Stimulated activated CD4-positive, alpha-beta T cell treated with anti-CD3 and anti-CD28 coated beads, Interleukin-12 subunit alpha, Interleukin-12 subunit beta, amount 100 ng/mL, for 4 hours (primary cell): ENCODE results near the gene MRM3.
"Not testable (repeated sequence)": the region's sequence is repeated elsewhere in the genome, so short reads cannot be mapped to it uniquely, and the experiment has no call there.

Experiments used
- DNase-seq: peaks from one replicate; pipeline ENCODE4 v3.0.0-alpha.2; 2020

MRM3 gene

DNA sequence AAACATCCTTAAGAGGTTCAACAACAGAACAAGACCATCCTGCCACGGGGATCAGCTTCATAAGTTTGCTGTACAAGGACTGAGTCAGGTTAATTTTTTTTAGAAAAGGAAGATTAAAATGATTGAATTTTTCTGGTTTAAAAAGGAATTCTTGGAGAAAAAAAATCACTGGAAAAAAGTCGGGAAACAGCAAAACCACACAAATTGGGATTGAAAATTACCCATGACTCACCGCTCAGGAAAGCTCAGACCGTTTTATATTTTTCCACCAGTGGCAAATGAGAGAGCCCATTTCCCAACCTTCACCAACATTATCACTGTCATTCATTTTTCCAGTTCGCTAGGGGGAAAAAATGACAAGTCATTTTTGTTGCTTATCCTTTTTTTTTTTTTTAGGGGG, 46.6 kb downstream of the MRM3 start:
- DNase-seq: no peak

DNA sequence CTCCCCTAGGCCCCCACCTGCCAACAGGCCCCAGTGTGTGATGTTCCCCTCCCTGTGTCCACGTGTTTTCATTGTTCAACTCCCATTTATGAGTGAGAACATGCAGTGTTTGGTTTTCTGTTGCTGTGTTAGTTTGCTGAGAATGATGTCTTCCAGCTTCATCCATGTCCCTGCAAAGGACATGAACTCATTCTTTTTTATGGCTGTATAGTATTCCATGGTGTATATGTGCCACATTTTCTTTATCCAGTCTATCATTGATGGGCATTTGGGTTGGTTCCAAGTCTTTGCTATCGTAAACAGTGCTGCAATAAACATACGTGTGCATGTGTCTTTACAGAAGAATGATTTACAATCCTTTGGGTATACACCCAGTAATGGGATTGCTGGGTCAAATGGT, 47.5 kb downstream of the MRM3 start:
- DNase-seq: not testable (repeated sequence)

DNA sequence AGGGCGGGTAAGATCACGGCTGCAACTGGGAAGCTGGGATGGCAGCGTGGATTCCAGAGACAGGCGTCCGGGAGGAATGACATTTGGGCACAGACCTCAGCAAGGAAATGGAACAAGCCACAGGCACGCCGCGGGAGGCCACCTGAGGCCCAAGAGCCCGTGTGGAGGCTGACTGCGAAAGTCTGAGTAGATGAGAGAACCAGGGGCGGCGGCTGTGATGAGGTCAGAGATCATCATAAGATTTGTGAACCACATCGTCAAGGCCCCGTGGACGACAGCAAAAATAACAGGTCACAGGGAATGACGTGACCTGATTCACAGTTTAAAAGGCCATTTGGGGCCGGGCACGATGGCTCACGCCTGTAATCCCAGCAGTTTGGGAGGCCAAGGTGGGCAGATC, 48.2 kb downstream of the MRM3 start:
- no peak for DNase-seq

DNA sequence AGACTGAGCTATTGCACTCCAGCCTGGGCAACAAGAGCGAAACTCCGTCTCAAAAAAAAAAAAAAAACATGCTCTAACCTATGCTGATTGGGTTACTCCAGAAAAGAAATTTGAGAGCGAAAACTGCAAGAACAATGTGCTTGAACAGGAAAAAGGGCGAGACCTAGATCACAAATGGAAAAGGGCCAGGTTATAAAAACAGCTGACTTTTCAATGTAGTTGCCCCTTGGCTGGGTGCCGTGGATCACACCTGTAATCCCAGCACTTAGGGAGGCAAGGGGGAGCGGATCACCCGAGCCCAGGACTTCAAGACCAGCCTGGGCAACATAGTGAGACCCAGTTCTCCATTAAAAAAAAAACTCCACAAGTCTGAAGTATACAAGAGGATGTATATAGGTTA, 48.8 kb downstream of the MRM3 start:
- no peak for DNase-seq

DNA sequence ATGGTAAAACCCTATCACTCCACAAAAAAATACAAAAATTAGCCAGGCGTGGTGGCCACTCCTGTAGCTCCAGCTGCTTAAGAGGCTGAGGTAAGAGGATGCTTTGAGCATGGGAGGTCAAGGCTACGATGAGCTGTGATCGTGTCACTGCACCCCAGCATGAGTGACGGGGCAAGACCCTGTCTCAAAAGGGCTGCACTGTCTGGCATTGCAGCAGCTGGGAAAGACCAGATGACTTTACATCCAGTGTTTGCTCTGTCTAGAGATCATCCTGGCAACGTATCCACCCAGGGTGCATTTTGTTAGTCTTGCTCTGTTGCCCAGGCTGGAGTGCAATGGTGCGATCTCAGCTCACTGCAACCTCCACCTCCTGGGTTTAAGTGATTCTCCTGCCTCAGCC, 52.0 kb downstream of the MRM3 start:
- no peak for DNase-seq

DNA sequence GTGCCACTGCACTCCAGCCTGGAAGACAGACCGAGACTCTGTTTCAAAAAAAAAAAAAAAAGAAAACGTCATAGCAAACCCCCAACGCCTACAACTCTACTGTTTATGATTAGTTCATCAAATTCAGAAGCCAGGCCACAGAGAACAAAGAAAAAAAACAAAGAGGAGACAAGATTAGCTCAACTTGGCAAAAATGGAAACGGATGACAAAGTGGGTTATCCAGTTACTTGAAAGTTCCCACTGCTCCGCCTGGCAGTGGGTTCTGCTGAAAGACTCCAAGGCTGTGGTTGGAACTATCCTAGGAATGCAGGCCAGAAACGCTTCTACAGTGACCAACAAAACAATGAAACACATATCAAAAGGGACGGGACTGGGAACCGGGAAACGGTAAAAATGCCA, 53.1 kb downstream of the MRM3 start:
- no peak for DNase-seq

DNA sequence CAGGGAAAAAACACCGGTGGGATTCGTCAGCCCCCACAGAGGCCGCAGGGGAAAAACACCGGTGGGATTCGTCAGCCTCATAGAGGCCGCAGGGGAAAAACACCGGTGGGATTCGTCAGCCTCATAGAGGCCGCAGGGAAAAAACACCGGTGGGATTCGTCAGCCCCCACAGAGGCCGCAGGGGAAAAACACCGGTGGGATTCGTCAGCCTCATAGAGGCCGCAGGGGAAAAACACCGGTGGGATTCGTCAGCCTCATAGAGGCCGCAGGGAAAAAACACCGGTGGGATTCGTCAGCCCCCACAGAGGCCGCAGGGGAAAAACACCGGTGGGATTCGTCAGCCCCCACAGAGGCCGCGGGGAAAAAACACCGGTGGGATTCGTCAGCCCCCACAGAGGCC, 53.6 kb downstream of the MRM3 start:
- not testable (repeated sequence) for DNase-seq

DNA sequence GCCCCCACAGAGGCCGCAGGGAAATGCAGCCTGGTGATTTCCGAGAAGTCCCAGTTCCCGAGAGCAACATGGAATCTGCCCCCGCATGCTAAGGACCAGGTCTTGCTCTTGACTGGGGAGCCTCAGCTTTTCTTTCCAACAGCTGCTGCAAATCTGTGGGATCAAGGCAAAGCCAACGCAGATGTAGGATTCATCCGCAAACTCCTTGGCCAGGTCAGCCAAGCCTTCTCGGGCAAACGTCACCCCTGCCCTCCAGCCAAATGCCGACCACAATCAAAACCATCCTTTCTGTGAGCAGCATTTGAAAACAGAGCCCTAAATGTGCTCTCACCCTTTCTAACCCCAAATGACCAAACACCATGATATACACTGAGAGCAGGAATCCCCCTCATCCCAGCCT, 54.0 kb downstream of the MRM3 start:
- DNase-seq: no peak

DNA sequence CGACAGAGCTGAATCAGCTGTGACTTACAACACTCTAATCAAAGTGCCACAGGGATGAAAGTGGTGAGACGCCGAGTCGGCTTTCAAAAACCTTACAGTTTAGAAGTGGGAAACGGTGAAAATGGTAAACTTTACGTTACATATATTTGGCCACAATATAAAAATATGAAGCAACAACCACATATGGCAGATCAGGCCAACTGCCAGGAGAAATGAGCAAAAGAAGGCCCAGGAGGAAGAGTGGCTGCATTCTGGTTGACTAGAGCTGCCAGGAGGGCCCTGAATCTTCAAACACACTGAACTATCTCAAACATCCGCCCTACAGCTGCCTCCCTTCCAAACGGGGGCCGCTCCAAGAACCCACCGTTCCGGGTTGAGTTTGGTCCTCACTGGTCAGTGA, 56.3 kb downstream of the MRM3 start:
- no peak for DNase-seq

DNA sequence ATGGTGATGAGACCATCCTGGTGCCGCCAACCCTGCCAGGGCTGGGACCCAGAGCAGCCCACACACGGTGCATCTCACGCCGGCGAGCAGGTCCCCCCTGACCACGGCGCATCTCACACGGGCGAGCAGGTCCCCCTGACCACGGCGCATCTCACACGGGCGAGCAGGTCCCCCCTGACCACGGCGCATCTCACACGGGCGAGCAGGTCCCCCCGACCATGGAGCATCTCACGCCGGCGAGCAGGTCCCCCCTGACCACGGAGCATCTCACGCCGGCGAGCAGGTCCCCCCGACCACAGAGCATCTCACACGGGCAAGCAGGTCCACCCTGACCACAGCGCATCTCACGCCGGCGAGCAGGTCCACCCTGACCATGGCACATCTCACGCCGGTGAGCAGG, 59.2 kb downstream of the MRM3 start:
- DNase-seq: no peak
